HepG2 (cell line): ENCODE data around the gene ZBTB32. TPM values are rescaled to one million over a fixed set of nuclear protein-coding genes. Genes with fewer than 3 reads are reported as not detected.

Source experiments
- E2F5 ChIP-seq: sonication (generic); formaldehyde crosslinking; conservative IDR thresholded peaks from 2 replicates; pipeline ENCODE4 v1.4.0; 2020; ENCODE audit warnings: missing genetic modification reagents
- FOXA3 ChIP-seq: IDR thresholded peaks from 2 replicates; pipeline ENCODE4 v1.6.1; 2016; ENCODE audit warnings: missing genetic modification reagents, missing compliant biosample characterization
- GLI4 ChIP-seq: sonication (generic); formaldehyde crosslinking; IDR thresholded peaks from 2 replicates; pipeline ENCODE4 v1.5.1; 2020; ENCODE audit warnings: missing genetic modification reagents, mild to moderate bottlenecking, moderate library complexity, borderline replicate concordance
- GZF1 ChIP-seq: sonication (generic); formaldehyde crosslinking; IDR thresholded peaks from 2 replicates; pipeline ENCODE4 v1.5.1; 2020; ENCODE audit warnings: mild to moderate bottlenecking, missing genetic modification reagents
- HBP1 ChIP-seq: IDR thresholded peaks from 2 replicates; pipeline ENCODE4 v1.6.1; 2016; ENCODE audit warnings: low read depth, control low read depth
- HOXA3 ChIP-seq: sonication (generic); formaldehyde crosslinking; IDR thresholded peaks from 2 replicates; pipeline ENCODE4 v1.5.0; 2020; ENCODE audit warnings: missing genetic modification reagents
- KLF11 ChIP-seq: IDR thresholded peaks from 2 replicates; pipeline ENCODE4 v1.6.1; 2016; ENCODE audit warnings: missing compliant biosample characterization
- KLF6 ChIP-seq: IDR thresholded peaks from 2 replicates; pipeline ENCODE4 v1.8.0; 2016; ENCODE audit warnings: missing biosample characterization, missing genetic modification reagents
- LBX2 ChIP-seq: sonication (generic); formaldehyde crosslinking; IDR thresholded peaks from 2 replicates; pipeline ENCODE4 v1.5.0; 2020; ENCODE audit warnings: missing genetic modification reagents, mild to moderate bottlenecking, borderline replicate concordance
- MED8 ChIP-seq: sonication (generic); formaldehyde crosslinking; IDR thresholded peaks from 2 replicates; pipeline ENCODE4 v1.8.1; 2023; ENCODE audit warnings: mild to moderate bottlenecking, missing genetic modification reagents; ENCODE audit not compliant: insufficient replicate concordance
- MIXL1 ChIP-seq: IDR thresholded peaks from 2 replicates; pipeline ENCODE4 v1.6.1; 2016
- PREB ChIP-seq: sonication (generic); formaldehyde crosslinking; IDR thresholded peaks from 2 replicates; pipeline ENCODE4 v1.4.0; 2020; ENCODE audit warnings: missing genetic modification reagents
- SALL1 ChIP-seq: sonication (generic); formaldehyde crosslinking; IDR thresholded peaks from 2 replicates; pipeline ENCODE4 v1.8.0; 2022; ENCODE audit warnings: mild to moderate bottlenecking, missing genetic modification reagents
- SMAD1 ChIP-seq: sonication (generic); formaldehyde crosslinking; IDR thresholded peaks from 2 replicates; pipeline ENCODE4 v1.4.0; 2020; ENCODE audit warnings: missing genetic modification reagents, low read depth, mild to moderate bottlenecking, borderline replicate concordance
- TFDP2 ChIP-seq: sonication (generic); formaldehyde crosslinking; IDR thresholded peaks from 2 replicates; pipeline ENCODE4 v1.4.0; 2020; ENCODE audit warnings: missing genetic modification reagents
- ZBTB25 ChIP-seq: IDR thresholded peaks from 2 replicates; pipeline ENCODE4 v1.6.1; 2018; ENCODE audit warnings: missing genetic modification reagents
- ZNF253 ChIP-seq: sonication (generic); formaldehyde crosslinking; IDR thresholded peaks from 2 replicates; pipeline ENCODE4 v1.8.0; 2022; ENCODE audit warnings: mild to moderate bottlenecking, missing genetic modification reagents, borderline replicate concordance
- ZNF501 ChIP-seq: sonication (generic); formaldehyde crosslinking; IDR thresholded peaks from 2 replicates; pipeline ENCODE4 v1.5.1; 2020; ENCODE audit warnings: mild to moderate bottlenecking, moderate library complexity, missing genetic modification reagents
- ZNF720 ChIP-seq: sonication (generic); formaldehyde crosslinking; IDR thresholded peaks from 2 replicates; pipeline ENCODE4 v1.4.0; 2020; ENCODE audit warnings: missing genetic modification reagents
- ZNF746 ChIP-seq: sonication (generic); formaldehyde crosslinking; IDR thresholded peaks from 2 replicates; pipeline ENCODE4 v1.8.0; 2022; ENCODE audit warnings: mild to moderate bottlenecking, missing genetic modification reagents
- ZNF782 ChIP-seq: sonication (generic); formaldehyde crosslinking; IDR thresholded peaks from 2 replicates; pipeline ENCODE4 v1.4.0; 2020; ENCODE audit warnings: missing genetic modification reagents, mild to moderate bottlenecking, borderline replicate concordance
- polyA plus RNA-seq, 8 experiments: library from polyadenylated mRNA; depleted of rRNA in 3 of 8; stranded (reverse) in 7 of 8; unstranded in 1 of 8; fragments of >200 nt; fragmentation: Illumina TruSeq in 4 of 8; extraction: Trizol in 4 of 8; gene quantifications; 2 replicates each; pipeline versions ENCODE4 v1.2.1 to v1.2.3, GENCODE V29; 2011 to 2016; ENCODE audit warnings: low read depth in 4 of 8, missing spikeins in 1 of 8, mixed read lengths in 1 of 8; ENCODE audit not compliant: insufficient read depth in 1 of 8
- total RNA-seq, 5 experiments: library from RNA; depleted of rRNA; stranded (reverse); fragments of >200 nt; fragmentation: Illumina TruSeq; extraction: Trizol; gene quantifications; 2 replicates each; pipeline ENCODE4 v1.2.3, GENCODE V29; 2016; ENCODE audit warnings: low read depth in 1 of 5

Gene ZBTB32
- total and polyA plus RNA-seq, 2 of the 13 experiments (the other 11 are each of a cell fraction or from before 2014, with no cell fraction given), result not detected

GRCh38 chr19:35740423-35741202 is 36.3 kb downstream of the ZBTB32 start (continued):
- peak; percentile 47; the same call in 1 of the 2 replicates for TF ChIP-seq ZBTB25 (CRISPR knock-in tag)
- no peak for TF ChIP-seq ZNF720
- TF ChIP-seq ZNF746 (CRISPR knock-in tag), result 0 out of 2 replicates have a peak, but pooled peaks have one; percentile 52
- peak; percentile 59; the same call in 1 of the 2 replicates for TF ChIP-seq E2F5 (CRISPR knock-in tag)
- peak; percentile 36 for TF ChIP-seq MED8 (CRISPR knock-in tag)
- TF ChIP-seq SMAD1, result no peak; the same call in 1 of the 2 replicates
- peak; percentile 45; the same call in 1 of the 2 replicates for TF ChIP-seq FOXA3 (CRISPR knock-in tag)
- peak; percentile 77 for TF ChIP-seq ZNF501 (CRISPR knock-in tag)
- 0 out of 2 replicates have a peak, but pooled peaks have one; percentile 81 for TF ChIP-seq KLF6
- peak; percentile 83 for TF ChIP-seq SALL1 (CRISPR knock-in tag)
- TF ChIP-seq LBX2 (CRISPR knock-in tag), result no peak
- TF ChIP-seq PREB (CRISPR knock-in tag), result no peak
- TF ChIP-seq TFDP2 (CRISPR knock-in tag), result peak; percentile 89
- peak; percentile 61; the same call in 1 of the 2 replicates for TF ChIP-seq MIXL1 (CRISPR knock-in tag)
- no peak for TF ChIP-seq ZNF782 (CRISPR knock-in tag)
- TF ChIP-seq HOXA3 (CRISPR knock-in tag), result peak; percentile 62; the same call in 1 of the 2 replicates
- TF ChIP-seq HBP1 (CRISPR knock-in tag), result peak; percentile 86; the same call in 1 of the 2 replicates
- TF ChIP-seq ZNF253, result no peak; the same call in 1 of the 2 replicates
- 0 out of 2 replicates have a peak, but pooled peaks have one; percentile 24 for TF ChIP-seq GZF1 (CRISPR knock-in tag)
- TF ChIP-seq GLI4 (CRISPR knock-in tag), result 0 out of 2 replicates have a peak, but pooled peaks have one; percentile 26
- peak; percentile 90 for TF ChIP-seq KLF11 (CRISPR knock-in tag)
